Hepatic stellate cell (primary cell): ENCODE results near the gene ZNF585A.
"Not testable (repeated sequence)": the region's sequence is repeated elsewhere in the genome, so short reads cannot be mapped to it uniquely, and the experiment has no call there.

Experiments used
- DNase-seq: peaks from one replicate; pipeline ENCODE4 v3.0.0; 2011; ENCODE audit warnings: low spot score

The ZNF585A gene

DNA sequence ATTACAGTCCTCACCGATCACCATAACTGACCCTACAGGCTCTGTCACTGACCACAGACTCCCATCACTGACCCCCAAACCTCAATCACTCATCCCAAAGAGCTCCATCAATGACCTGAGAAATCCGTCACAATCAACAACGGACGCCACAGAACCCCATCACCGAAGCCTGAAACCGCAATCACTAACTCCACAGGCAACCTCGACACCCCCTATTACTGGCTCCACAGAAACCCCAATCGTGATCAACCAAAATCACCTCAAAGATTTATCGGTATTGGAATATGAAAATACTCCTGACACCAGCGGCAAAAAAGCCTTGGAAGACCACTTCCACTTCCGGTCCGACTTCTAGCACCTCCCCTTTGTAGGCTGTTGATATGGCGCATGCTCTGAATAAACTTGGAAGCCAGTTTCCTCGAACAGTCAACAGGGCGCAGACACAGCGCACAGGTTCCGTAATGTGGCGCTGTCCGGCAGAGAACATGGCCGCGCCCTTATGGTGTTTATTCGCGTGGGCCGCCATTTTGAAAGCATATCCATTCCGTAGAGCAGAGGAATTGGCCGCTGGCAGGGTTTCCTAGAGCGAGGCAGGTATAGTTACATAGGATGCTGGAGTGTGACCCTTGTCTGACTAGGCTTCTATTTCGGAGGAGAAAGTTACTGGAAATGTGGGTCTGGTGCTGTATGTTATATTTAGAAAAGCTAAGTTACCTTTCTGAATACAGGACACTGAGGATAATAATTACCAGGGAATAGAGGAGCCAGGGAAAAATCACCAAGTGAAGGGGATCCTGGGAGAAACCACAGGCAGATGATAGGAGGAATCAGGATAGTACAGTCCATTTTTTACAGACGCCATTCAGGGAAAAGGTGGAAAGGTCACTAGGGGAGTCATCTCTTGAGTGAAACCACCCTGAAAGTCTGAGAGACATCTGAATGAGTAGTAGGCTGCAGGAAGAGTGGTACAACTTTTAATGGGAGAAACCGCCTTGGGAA, at the start of gene ZNF585A:
ZNF585A (minus strand) TSS at position 328 of the 999 bp plus-strand sequence. CDS start 2,785 bp downstream, outside the sequence.
- DNase-seq: peak; percentile 85

- DNase-seq: no peak
Observed at GRCh38 chr19:37221136-37221535, 48.6 kb upstream of the ZNF585A start.

- DNase-seq: no peak
Observed at GRCh38 chr19:37220383-37220782, 47.9 kb upstream of the ZNF585A start.

- DNase-seq: no peak
Observed at GRCh38 chr19:37218592-37218935, 46.1 kb upstream of the ZNF585A start.

DNA sequence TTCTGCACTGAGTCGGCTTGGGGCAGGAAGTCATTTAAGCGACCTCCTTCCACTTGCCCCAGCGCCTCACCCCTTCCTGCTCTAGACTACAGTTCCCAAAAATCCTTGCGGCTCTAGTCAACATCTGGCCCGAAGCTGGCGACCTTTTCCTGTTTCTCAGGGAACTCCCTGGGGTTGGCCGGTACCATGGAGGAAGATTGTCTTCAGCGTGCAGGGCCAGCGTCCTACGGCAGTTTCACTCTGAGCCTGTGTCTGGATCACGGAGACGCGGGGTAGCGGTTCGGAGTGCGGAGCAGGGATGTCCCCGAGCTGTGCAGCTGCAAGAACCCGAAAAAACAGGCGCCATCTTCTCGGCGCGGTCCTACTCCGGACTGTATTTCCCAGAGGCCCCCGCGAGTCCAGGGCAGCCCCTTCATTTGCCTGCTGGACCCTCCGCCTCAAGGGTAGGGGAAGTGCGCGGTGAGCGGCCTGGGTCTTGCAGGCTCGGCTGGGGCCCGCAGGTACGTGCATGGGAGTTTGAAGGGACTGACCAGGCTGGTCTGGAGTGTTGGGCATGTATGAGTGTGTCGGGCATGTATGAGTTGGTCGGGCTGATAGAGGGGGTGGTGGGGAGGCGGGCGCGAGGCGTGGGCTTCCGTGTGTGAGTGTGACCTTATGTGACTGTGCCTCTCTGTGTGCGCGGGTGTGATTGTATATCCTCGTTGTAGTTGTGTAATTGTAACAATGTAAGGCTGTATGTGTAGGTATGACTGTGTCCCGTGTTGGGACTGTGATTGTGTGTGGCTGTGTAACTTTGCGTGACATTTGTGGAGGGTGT, 45.5 kb upstream of the ZNF585A start, which contains the start of gene ZNF383:
ZNF383 (plus strand) TSS at position 440 of the 817 bp plus-strand sequence. CDS start 12,240 bp downstream, outside the sequence.
- peak; percentile 85 for DNase-seq

- DNase-seq: no peak
Observed at GRCh38 chr19:37217480-37217774, 44.9 kb upstream of the ZNF585A start.

DNA sequence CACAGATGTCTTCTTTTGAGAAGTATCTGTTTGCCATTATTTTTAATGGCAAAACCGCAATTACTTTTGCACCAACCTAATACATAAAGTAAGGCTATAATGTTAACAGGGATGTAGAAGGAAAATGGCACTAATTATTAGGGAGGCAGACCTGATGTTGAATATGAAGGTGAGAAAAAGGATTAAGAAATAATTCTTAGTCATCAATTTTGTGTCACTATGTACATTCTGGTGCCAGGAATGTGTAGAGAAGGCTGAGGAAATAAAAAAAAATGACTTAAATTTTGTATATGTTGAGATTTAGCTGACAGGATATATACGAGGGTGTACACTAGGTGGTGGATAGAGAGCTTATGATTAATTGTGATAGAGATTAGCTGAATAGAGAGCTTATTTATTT, 25.3 kb upstream of the ZNF585A start:
- DNase-seq: no peak

- DNase-seq: not testable (repeated sequence)
Observed at GRCh38 chr19:37197115-37197514, 24.6 kb upstream of the ZNF585A start.

- not testable (repeated sequence) for DNase-seq
Observed at GRCh38 chr19:37195248-37195647, 22.8 kb upstream of the ZNF585A start.

DNA sequence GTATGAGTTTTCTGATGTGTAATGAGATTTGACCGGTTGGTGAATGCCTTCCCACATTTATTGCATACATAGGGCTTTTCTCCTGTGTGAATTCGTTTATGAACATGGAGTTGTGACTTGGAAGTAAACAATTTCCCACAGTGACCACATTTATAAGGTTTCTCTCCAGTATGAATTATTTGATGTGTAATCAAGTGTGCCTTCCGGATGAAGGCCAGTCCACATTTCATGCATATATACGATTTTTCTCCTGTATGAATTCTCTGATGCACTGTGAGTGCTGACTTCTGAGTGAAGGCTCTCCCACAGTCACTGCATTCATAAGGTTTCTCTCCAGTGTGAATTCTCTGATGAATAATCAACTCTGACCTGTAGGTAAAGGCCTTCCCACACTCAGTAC, 13.6 kb upstream of the ZNF585A start:
- not testable (repeated sequence) for DNase-seq

- no peak for DNase-seq
Observed at GRCh38 chr19:37165635-37166034, 6.9 kb downstream of the ZNF585A start.

GRCh38 chr19:37160153-37160552, 12.3 kb downstream of the ZNF585A start:
- no peak for DNase-seq

GRCh38 chr19:37148214-37148613, 24.3 kb downstream of the ZNF585A start:
- DNase-seq: no peak

- DNase-seq: no peak
Observed at GRCh38 chr19:37136111-37136510, 36.4 kb downstream of the ZNF585A start.

- DNase-seq: no peak
Observed at GRCh38 chr19:37128821-37129177, 43.7 kb downstream of the ZNF585A start.

GRCh38 chr19:37127999-37128820, 44.3 kb downstream of the ZNF585A start:
- DNase-seq: no peak

- DNase-seq: not testable (repeated sequence)
Observed at GRCh38 chr19:37122093-37122492, 50.4 kb downstream of the ZNF585A start.

GRCh38 chr19:37114001-37114400, 58.5 kb downstream of the ZNF585A start:
- DNase-seq: no peak

DNA sequence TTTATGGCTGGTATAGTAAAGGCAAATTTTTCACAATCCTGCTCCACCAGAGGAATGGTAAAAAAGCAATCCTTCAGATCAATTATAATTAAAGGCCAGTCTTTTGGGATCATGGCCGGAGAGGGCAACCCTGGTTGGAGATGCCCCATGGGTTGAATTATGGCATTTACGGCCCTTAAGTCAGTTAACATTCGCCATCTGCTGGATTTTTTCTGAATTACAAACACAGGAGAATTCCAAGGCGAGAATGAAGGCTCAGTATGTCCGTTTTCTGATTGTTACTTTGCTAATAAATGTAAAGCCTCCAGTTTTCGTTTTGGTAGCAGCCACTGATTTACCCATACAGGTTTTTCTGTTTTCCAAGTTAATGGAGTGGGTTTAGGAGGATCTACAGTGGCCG, 60.7 kb downstream of the ZNF585A start:
- not testable (repeated sequence) for DNase-seq

DNA sequence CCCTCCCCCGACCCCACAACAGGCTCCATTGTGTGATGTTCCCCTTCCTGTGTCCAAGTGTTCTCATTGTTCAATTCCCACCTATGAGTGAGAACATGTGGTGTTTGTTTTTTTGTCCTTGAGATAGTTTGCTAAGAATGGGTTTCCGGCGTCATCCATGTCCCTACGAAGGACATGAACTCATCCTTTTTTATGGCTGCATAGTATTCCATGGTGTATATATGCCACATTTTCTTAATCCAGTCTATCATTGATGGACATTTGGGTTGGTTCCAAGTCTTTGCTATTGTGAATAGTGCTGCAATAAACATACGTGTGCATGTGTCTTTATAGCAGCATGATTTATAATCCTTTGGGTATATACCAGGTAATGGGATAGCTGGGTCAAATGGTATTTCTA, 68.4 kb downstream of the ZNF585A start:
- not testable (repeated sequence) for DNase-seq

DNA sequence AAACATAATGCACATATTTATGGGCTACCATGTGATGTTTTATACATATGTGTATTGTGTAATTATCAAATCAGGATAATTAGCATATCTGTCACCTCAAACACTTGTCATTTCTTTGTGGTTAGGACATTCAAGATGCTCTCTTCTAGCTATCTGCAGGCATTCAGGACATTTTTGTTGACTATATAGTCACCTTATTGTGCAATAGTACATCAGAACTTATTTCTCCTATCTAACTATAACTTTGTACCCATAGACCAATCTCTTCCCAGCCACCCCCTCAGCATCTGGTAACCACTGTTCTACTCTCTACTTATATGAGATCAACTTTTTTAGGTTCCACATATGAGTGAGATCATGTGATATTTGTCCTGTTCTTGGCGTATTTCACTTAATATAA, 73.9 kb downstream of the ZNF585A start:
- no peak for DNase-seq

DNA sequence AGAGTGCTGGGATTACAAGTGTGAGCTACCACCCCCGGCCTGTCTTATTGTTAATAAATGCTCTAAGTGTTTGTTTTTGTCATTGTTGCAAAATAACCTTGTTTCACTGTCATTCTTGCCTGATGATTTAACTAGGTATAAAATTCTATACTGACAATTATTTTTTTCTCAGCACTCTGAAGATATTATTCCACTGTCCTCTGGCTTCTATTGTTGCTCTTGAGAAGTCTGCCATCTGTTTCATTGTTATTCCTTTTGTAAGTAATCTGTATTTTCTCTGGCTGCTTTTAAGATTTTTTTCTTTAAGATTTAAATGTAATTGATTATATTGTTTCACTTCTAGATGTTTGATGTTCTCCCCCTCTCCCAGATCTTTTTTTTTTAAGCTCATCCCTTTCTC, 76.6 kb downstream of the ZNF585A start:
- no peak for DNase-seq
